Pancreas (tissue), 10 donors: ENCODE measurements around the gene DNAL4. TPM values are rescaled to one million over a fixed set of nuclear protein-coding genes. Genes with fewer than 3 reads are reported as not detected.

Source experiments
- ATAC-seq, 4 donors: fragments of 200-7000 bp; cut with Tn5 transposase; one replicate each; pipeline versions ENCODE4 v1.8.0 to v1.9.1; 2020; ENCODE audit warnings: mild to moderate bottlenecking in 4 of 4, moderate library complexity in 4 of 4
- DNase-seq, 6 donors: peaks; one replicate each; pipeline ENCODE4 v3.0.0-alpha.2; 2020
- FAIRE-seq: peaks from 2 replicates; lab custom pipeline; 2012; peaks lifted over from hg19 to GRCh38; lab: Jason Lieb, UNC
- H3K27ac ChIP-seq, 4 donors: fragments of 200-600 bp; sonication (generic); 1 replicate in 3 of 4; 2 replicates in 1 of 4; pipeline versions ENCODE4 v1.5.0 to v1.8.0; 2020
- H3K27me3 ChIP-seq, 4 donors: fragments of 200-600 bp; one replicate each; pipeline ENCODE4 v1.8.0; 2021
- H3K36me3 ChIP-seq, 3 donors: fragments of 200-600 bp; sonication (generic) in 1 of 3; one replicate each; pipeline versions ENCODE4 v1.5.0 to v1.8.0; 2020 to 2021
- H3K4me1 ChIP-seq, 3 donors: fragments of 200-600 bp; one replicate each; pipeline ENCODE4 v1.8.0; 2021
- H3K4me3 ChIP-seq, 4 donors: fragments of 200-600 bp; sonication (generic) in 2 of 4; one replicate each; pipeline versions ENCODE4 v1.5.0 to v1.8.0; 2020 to 2021
- H3K9me3 ChIP-seq, 4 donors: fragments of 200-600 bp; one replicate each; pipeline ENCODE4 v1.8.0; 2021
- WGBS, 2 donors: extraction: QIAGEN DNeasy Blood & Tissue Kit; methylation state at CpG; one replicate each; pipeline ENCODE4 v1.1.7; 2013; 5-methylcytosine and 5-hydroxymethylcytosine counted together
- intact Hi-C, 3 donors: fragments of 100-400 bp; cut with DNase I; formaldehyde crosslinking; loops; one replicate each; pipeline versions ENCODE4 v1.11.1 to v1.14.2; 2022
- polyA plus RNA-seq, 2 donors: library from polyadenylated mRNA; stranded (reverse); fragments of 200-250 nt; gene quantifications; one replicate each; pipeline ENCODE4 v1.2.3, GENCODE V29; 2013
- total RNA-seq, 6 donors: library from RNA; stranded (reverse); fragmentation: NEBNext Ultra II Directional in 4 of 6; extraction: Animal tissue kit (Norgen Biotek cat#: 25700) in 4 of 6; gene quantifications; one replicate each; pipeline versions ENCODE4 v1.2.1 to v1.2.4, GENCODE V29; 2021 to 2023
- TF ChIP-seq, protein P1 (sequence below), 4 donors: fragments of 200-600 bp; sonication (generic) in 3 of 4; IDR thresholded peaks; one replicate each; pipeline versions ENCODE4 v1.5.0 to v1.8.0; 2021; ENCODE audit warnings: antibody characterized with exemption in 4 of 4
- donor health status: healthy with polysubstance abuse.
- donor health status: DM: no; HTN: no; CAD: no; lungs with moderate emphysema.
- donor health status: DM: no; HTN: no; CAD: no.
- donor health status: control.
- donor health status: control.
- donor health status: Bipolar disorder and iron deficiency.
- donor health status: DM: yes; HTN: yes; CAD: no.
- donor health status: DM: no; HTN: no; CAD: no.
- donor health status: DM: no; HTN: no; CAD: no.
- donor health status: DM: yes; HTN: yes; CAD: no.

Gene DNAL4
- total and polyA plus RNA-seq, 8 donors, result 7.7 to 16.2 (median 11.1) TPM

DNA sequence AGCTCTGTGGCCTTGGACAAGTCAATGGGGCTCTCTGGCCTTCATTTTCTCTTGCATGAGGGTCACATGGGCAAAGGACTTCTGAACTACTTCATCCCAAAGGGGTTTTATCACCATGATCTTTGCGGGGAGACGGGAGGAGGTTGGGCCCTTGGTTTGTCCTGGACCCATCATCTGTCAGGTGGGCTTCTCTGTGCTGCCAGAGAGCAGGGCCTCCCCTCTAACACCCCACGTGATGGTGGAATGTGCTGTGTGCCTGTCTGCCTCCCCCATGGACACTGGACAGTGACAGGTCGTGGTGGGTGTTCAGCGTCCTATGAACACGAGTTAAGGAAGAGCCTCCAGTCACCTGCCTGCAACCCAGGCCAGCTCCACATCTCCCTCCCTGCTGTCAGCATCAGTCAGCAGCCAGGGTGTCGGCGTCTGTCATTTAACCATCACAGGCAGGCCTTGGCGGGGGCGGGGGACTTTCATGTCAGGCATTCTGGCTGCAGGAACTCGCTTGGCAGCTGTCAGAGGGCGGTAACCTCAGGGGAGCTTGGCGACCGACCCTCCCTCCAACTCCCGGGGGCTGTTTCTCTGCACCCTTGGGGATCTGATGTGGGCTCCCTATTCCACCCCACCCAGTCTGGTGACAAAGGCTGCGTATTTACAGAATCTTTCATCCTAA is 35.5 kb downstream of the DNAL4 start:
- intact Hi-C loops, result no loop called here
- FAIRE-seq, result no peak

DNA sequence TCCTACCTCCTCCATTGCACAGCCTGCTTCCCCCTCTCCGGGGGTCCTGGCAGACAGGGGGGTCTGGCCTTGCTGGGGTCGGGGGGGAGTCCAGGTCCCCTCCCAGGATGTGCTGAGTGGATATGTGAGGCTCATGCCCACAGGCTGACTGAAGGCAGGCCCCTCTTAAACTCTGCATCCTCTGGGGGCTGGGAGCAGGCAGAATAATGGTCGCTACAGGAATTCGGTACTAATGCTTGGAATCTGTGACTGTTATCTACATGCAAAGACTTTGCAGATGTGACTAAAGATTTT is 36.5 kb downstream of the DNAL4 start:
- ATAC-seq (no peak), FAIRE-seq (no peak), DNase-seq (peak in 1 of 6 donors; percentile 40)
- 82 to 83% methylated on average over 4 of the region's 4 CpGs for WGBS, 2 donors
- Histone ChIP-seq H3K9me3 (no peaks in the 10 kb centered on the region), H3K4me1 (peaks cover 7 to 24% (median 7%) of the 10 kb centered on the region in 3 donors), H3K27ac (no peak overlapping the region), H3K27me3 (no peaks in the 10 kb centered on the region), H3K36me3 (peaks cover 0 to 4% (median 0%) of the 10 kb centered on the region in 3 donors), H3K4me3 (no peak overlapping the region)
- TF ChIP-seq, protein P1, sequence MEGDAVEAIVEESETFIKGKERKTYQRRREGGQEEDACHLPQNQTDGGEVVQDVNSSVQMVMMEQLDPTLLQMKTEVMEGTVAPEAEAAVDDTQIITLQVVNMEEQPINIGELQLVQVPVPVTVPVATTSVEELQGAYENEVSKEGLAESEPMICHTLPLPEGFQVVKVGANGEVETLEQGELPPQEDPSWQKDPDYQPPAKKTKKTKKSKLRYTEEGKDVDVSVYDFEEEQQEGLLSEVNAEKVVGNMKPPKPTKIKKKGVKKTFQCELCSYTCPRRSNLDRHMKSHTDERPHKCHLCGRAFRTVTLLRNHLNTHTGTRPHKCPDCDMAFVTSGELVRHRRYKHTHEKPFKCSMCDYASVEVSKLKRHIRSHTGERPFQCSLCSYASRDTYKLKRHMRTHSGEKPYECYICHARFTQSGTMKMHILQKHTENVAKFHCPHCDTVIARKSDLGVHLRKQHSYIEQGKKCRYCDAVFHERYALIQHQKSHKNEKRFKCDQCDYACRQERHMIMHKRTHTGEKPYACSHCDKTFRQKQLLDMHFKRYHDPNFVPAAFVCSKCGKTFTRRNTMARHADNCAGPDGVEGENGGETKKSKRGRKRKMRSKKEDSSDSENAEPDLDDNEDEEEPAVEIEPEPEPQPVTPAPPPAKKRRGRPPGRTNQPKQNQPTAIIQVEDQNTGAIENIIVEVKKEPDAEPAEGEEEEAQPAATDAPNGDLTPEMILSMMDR (IDR thresholded peaks at IDR 0.05), result no peak
- intact Hi-C loops, result no loop called here

More for the DNA sequence above, 35.5 kb downstream of the DNAL4 start:
- TF ChIP-seq, protein P1 (IDR thresholded peaks at IDR 0.05), result no peak
- no peaks in the 10 kb centered on the region for H3K27me3 ChIP-seq
- ATAC-seq (no peak), DNase-seq (peak in 1 of 6 donors; percentile 31)
- no peak overlapping the region for H3K27ac ChIP-seq
- H3K4me3 ChIP-seq, result no peak overlapping the region
- H3K36me3 ChIP-seq, result no peaks in the 10 kb centered on the region
- no peaks in the 10 kb centered on the region for H3K9me3 ChIP-seq
- peaks cover 4 to 16% (median 5%) of the 10 kb centered on the region in 3 donors for H3K4me1 ChIP-seq
- WGBS, 2 donors, result 85 to 86% methylated on average over 16 of the region's 16 CpGs

DNA sequence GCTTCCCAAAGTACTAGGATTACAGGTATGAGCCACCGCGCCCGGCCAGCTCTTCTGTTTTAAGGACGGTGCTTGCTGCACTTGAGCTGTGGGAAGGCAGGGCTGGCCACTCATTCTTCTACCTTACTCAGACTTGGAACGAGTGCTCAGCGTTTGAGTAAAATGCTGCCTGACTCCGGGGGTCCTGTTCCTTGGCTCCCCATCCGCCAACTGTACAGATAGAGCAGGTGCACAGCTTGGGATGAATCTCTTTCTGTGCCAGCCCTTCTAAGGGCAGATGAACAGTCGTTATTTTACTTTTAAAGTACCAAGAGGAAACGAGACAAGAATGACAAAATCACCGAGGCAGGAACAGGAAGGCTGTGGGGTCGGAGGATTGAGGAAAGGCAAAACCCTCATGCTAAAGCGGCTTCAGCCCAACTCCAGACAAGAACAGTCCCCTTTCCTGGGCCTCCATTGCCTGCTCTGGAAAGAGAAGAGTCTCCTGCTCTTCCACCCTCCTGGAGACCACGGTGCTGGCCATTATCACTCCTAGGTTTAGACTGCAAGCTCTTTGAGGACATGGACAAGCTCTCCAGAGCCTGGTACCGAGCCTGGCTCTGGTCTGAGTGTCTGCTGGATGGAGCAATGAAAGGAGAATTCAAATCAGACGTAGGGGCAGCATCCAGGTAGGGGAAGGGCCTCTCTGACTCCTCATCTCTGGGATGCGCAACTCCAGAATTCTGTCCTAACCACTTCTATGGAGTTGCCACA is 37.1 kb downstream of the DNAL4 start:
- H3K4me1 ChIP-seq, result peaks cover 7 to 24% (median 7%) of the 10 kb centered on the region in 3 donors
- DNase-seq, result peak in 2 of 6 donors; percentile 42 to 59
- no peaks in the 10 kb centered on the region for H3K9me3 ChIP-seq
- ATAC-seq, result no peak
- intact Hi-C loops, result no loop called here
- TF ChIP-seq, protein P1 (IDR thresholded peaks at IDR 0.05), result no peak
- H3K27me3 ChIP-seq, result no peaks in the 10 kb centered on the region
- peak overlapping the region; percentile 60 to 83 (median 64) for H3K4me3 ChIP-seq
- FAIRE-seq, result no peak
- peaks cover 0 to 10% (median 4%) of the 10 kb centered on the region in 3 donors for H3K36me3 ChIP-seq
- H3K27ac ChIP-seq, result peak overlapping the region; percentile 81 to 99 (median 94)
- 60 to 62% methylated on average over 17 of the region's 17 CpGs for WGBS, 2 donors

DNA sequence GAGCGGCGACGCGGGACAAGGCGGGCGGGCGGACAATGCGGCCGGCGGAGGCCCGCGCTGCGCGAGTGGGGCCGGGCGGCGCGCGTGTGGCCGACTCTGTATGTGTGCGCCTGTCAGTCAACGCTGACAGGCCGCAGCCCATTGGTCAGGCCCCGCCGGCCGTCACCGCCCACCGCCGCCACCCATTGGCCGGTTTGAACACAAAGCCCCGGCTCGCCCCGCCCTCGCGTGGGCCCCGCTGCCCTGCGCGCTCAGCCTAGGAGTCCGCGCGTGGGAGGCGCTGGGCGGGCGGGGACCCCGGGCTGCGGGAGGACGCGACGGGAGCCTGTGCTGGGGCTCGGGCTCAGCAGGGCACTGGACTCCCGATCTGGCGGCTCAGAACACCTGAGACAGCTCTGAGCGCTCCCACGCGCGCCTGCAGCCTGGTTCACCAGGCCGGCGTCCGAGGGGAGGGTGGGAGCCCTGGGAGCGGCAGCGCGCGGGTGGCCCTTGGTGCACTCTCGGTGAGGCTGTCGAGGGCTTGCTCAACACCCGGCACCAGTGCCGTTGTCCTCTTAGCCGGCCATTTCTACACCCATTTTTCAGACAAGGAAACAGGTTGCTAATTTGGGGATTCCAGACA is 37.9 kb downstream of the DNAL4 start, which contains the start of gene SUN2:
SUN2 (minus strand) TSS at position 88 of the 622 bp plus-strand sequence. CDS start 3,370 bp downstream, outside the sequence.
- peak; percentile 92 to 98 (median 94) for DNase-seq
- Histone ChIP-seq H3K4me1 (peaks cover 7 to 24% (median 7%) of the 10 kb centered on the region in 3 donors), H3K36me3 (peaks cover 4 to 18% (median 12%) of the 10 kb centered on the region in 3 donors), H3K9me3 (no peaks in the 10 kb centered on the region), H3K4me3 (peak within 1 kb of the TSS; percentile 60 to 83 (median 64)), H3K27me3 (no peaks in the 10 kb centered on the region), H3K27ac (peak within 1 kb of the TSS; percentile 81 to 99 (median 94))
- intact Hi-C loops, result no loop called here
- peak; percentile 68 to 79 (median 74) for ATAC-seq
- TF ChIP-seq, protein P1 (IDR thresholded peaks at IDR 0.05), result no peak
- WGBS, 2 donors, result 0 to 1% methylated on average over 38 to 68 of the region's 68 CpGs
- FAIRE-seq, result no peak
